K562 (cell line): ENCODE measurements around the gene ZNF8. TPM values are rescaled to one million over a fixed set of nuclear protein-coding genes. Genes with fewer than 3 reads are reported as not detected.

Experiments used
- BRF1 ChIP-seq: IDR thresholded peaks from 3 replicates; pipeline ENCODE4 v1.6.1; 2011; ENCODE audit warnings: borderline replicate concordance, mild to moderate bottlenecking; ENCODE audit not compliant: insufficient read length; ENCODE audit errors: extremely low read depth
- DDX20 ChIP-seq: fragments of 450-650 bp; IDR thresholded peaks from 2 replicates; pipeline ENCODE4 v1.6.1; 2016; ENCODE audit warnings: missing genetic modification characterization, low read depth, mild to moderate bottlenecking, missing compliant biosample characterization, moderate library complexity
- ELF1 ChIP-seq: fragments of 200-800 bp; sonication (Bioruptor generic); IDR thresholded peaks from 2 replicates; pipeline ENCODE4 v1.6.1; 2016; ENCODE audit warnings: missing genetic modification characterization, missing compliant biosample characterization
- HNRNPK ChIP-seq: fragments of 200-400 bp; formaldehyde crosslinking; IDR thresholded peaks from one replicate; pipeline ENCODE4 v1.6.1; 2018; ENCODE audit warnings: mild to moderate bottlenecking, low read depth, low read length; ENCODE audit not compliant: poor library complexity, severe bottlenecking
- HNRNPL ChIP-seq: fragments of 200-400 bp; formaldehyde crosslinking; IDR thresholded peaks from 2 replicates; pipeline ENCODE4 v1.6.1; 2017; ENCODE audit warnings: low read depth, mild to moderate bottlenecking, low read length
- NONO ChIP-seq, 2 experiments: fragments of 200-400 bp in 1 of 2; fragments of 450-650 bp in 1 of 2; formaldehyde crosslinking in 1 of 2; IDR thresholded peaks; 2 replicates each; pipeline ENCODE4 v1.6.1; 2017; ENCODE audit warnings: low read depth in 2 of 2, mild to moderate bottlenecking in 2 of 2, moderate library complexity in 2 of 2, low read length in 1 of 2
- PHB ChIP-seq: fragments of 250-450 bp; sonication (Bioruptor Pico); IDR thresholded peaks from 2 replicates; pipeline ENCODE4 v1.5.0; 2021
- POLR2AphosphoS2 ChIP-seq: IDR thresholded peaks from 2 replicates; pipeline ENCODE4 v1.6.1; 2012; ENCODE audit warnings: low read length, improper control_type of control experiment
- RAD21 ChIP-seq, 2 experiments: fragments of 250-450 bp in 1 of 2; fragments of 450-650 bp in 1 of 2; sonication (Bioruptor Pico) in 1 of 2; formaldehyde crosslinking in 1 of 2; IDR thresholded peaks in 1 of 2; conservative IDR thresholded peaks in 1 of 2; 2 replicates each; pipeline versions ENCODE4 v1.4.0 to v1.8.0; 2020 to 2022; ENCODE audit warnings: mild to moderate bottlenecking in 2 of 2, moderate library complexity in 1 of 2
- RBM17 ChIP-seq: fragments of 200-400 bp; formaldehyde crosslinking; IDR thresholded peaks from 2 replicates; pipeline ENCODE4 v1.6.1; 2017; ENCODE audit warnings: low read depth, mild to moderate bottlenecking, low read length, borderline replicate concordance
- RBM22 ChIP-seq: fragments of 200-400 bp; formaldehyde crosslinking; IDR thresholded peaks from 2 replicates; pipeline ENCODE4 v1.6.1; 2018; ENCODE audit warnings: low read length, low read depth; ENCODE audit not compliant: poor library complexity, severe bottlenecking
- ZC3H8 ChIP-seq: fragments of 450-650 bp; IDR thresholded peaks from 2 replicates; pipeline ENCODE4 v1.6.1; 2017
- ZMIZ1 ChIP-seq, 2 experiments: fragments of 150-350 bp in 1 of 2; IDR thresholded peaks; 2 replicates each; pipeline ENCODE4 v1.6.1; 2012 to 2016; ENCODE audit warnings: low read depth in 2 of 2, low read length in 2 of 2, mild to moderate bottlenecking in 1 of 2, moderate library complexity in 1 of 2
- ZNF212 ChIP-seq: fragments of 450-650 bp; formaldehyde crosslinking; IDR thresholded peaks from 2 replicates; pipeline ENCODE4 v1.4.0; 2020; ENCODE audit warnings: mild to moderate bottlenecking
- ZNF253 ChIP-seq: fragments of 250-450 bp; sonication (Bioruptor Pico); conservative IDR thresholded peaks from 2 replicates; pipeline ENCODE4 v1.6.1; 2021; ENCODE audit warnings: mild to moderate bottlenecking
- ZNF79 ChIP-seq: fragments of 250-450 bp; sonication (Bioruptor Pico); IDR thresholded peaks from 2 replicates; pipeline ENCODE4 v1.4.0; 2020; ENCODE audit warnings: low read depth, mild to moderate bottlenecking, moderate library complexity
- polyA plus RNA-seq, 8 experiments: library from polyadenylated mRNA; depleted of rRNA in 4 of 8; stranded (reverse) in 5 of 8; unstranded in 3 of 8; fragments of >200 nt; fragmentation: Nextera tagmentation in 2 of 8; fragmentation: Illumina TruSeq in 1 of 8; extraction: Ambion mirVana in 2 of 8; extraction: Trizol in 1 of 8; gene quantifications; 2 replicates each; pipeline versions ENCODE4 v1.2.1 to v1.2.3, GENCODE V29; 2011 to 2014; ENCODE audit warnings: inconsistent platforms in 1 of 8, missing spikeins in 1 of 8
- total RNA-seq, 7 experiments: library from RNA; depleted of rRNA in 6 of 7; stranded (reverse); fragments of >200 nt in 6 of 7; fragmentation: Illumina TruSeq in 2 of 7; extraction: Trizol in 2 of 7; gene quantifications; 2 replicates each; pipeline versions ENCODE4 v1.2.1 to v1.2.3, GENCODE V29; 2011 to 2021; ENCODE audit warnings: low replicate concordance in 1 of 7

Gene ZNF8
- total and polyA plus RNA-seq, 9 of the 15 experiments (the other 6 are each of a cell fraction or from before 2014, with no cell fraction given), result 0.71 to 7.7 (median 4.7) TPM

GRCh38 chr19:58305065-58305931 lies 26.5 kb downstream of the ZNF8 start, which contains the start of gene ERVK3-1 (continued):
- TF ChIP-seq ZMIZ1 (IDR thresholded peaks at IDR 0.05; ENCODE audit: low read depth in 2 of 2, low read length in 2 of 2), result peak in 1 of 2 experiments; percentile 48; a peak in 1 of 4 replicates
- no peak for TF ChIP-seq HNRNPK
- 0 out of 4 replicates have a peak, but pooled peaks of 1 of the 2 experiments have one; percentile 10 for TF ChIP-seq RAD21 (CRISPR knock-in tag; conservative IDR thresholded peaks at IDR 0.05 in 1 of 2, IDR thresholded peaks at IDR 0.05 in 1 of 2)
- TF ChIP-seq DDX20 (tag), result no peak
- TF ChIP-seq ZC3H8, result no peak
- peak; percentile 84 for TF ChIP-seq RBM22
- no peak for TF ChIP-seq RBM17
- peak; percentile 99 for TF ChIP-seq ELF1
- TF ChIP-seq HNRNPL, result no peak
- TF ChIP-seq ZNF79 (CRISPR knock-in tag), result no peak
- TF ChIP-seq BRF1, result no peak
- TF ChIP-seq NONO (IDR thresholded peaks at IDR 0.05; ENCODE audit: low read depth in 2 of 2, low read length in 1 of 2), result peak in 1 of 2 experiments; percentile 18; a peak in 1 of 4 replicates
- TF ChIP-seq PHB (CRISPR knock-in tag), result 0 out of 2 replicates have a peak, but pooled peaks have one; percentile 62
- TF ChIP-seq ZNF212 (CRISPR knock-in tag), result no peak
- TF ChIP-seq ZNF253, result no peak
- TF ChIP-seq POLR2AphosphoS2, result no peak; the same call in 1 of the 2 replicates
